Activated T-helper 9 cell treated with anti-CD3 and anti-CD28 coated beads, Interleukin-2, amount 50 U/mL, for 16 hours (primary cell): ENCODE results near the gene OPN1MW3.
"Not testable (repeated sequence)": the region's sequence is repeated elsewhere in the genome, so short reads cannot be mapped to it uniquely, and the experiment has no call there.

Source experiments
- DNase-seq: peaks from one replicate; pipeline ENCODE4 v3.0.0-alpha.2; 2020; ENCODE audit warnings: low read depth

OPN1MW3 gene

DNA sequence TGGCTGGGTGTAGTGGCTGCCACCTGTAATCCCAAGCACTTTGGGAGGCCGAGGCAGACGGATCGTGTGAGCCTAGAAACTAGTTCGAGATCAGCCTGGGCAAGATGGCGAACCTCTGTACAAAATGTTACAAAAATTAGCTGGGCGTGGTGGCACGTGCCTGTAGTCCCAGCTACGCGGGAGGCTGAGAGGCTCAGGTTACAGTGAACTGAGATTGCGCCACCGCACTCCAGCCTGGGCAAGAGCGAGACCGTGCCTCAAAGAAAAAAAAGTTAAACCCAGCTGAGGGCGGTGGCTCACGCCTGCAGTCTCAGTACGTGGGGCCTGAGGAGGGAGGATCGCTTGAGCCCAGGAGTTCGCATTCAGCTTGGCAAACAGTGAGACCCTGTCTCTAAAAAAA is 39.3 kb downstream of the OPN1MW3 start:
- DNase-seq: no peak

DNA sequence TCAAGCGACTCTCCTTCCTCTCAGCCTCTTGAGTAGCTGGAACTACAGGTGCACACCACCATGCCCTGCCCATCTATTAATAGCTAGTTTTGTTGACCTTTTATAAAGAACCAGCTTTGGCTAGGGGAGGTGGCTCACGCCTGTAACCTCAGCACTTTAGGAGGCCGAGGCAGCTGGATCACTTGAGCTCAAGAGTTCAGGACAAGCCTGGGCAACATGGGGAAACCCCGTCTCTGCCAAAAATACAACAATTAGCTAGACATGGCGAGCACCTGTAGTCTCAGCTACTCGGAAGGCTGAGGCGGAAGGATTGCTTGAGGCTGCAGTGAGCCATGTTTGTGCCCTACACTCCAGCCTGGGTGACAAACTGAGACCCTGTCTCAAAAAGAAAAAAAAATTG is 40.9 kb downstream of the OPN1MW3 start:
- no peak for DNase-seq

DNA sequence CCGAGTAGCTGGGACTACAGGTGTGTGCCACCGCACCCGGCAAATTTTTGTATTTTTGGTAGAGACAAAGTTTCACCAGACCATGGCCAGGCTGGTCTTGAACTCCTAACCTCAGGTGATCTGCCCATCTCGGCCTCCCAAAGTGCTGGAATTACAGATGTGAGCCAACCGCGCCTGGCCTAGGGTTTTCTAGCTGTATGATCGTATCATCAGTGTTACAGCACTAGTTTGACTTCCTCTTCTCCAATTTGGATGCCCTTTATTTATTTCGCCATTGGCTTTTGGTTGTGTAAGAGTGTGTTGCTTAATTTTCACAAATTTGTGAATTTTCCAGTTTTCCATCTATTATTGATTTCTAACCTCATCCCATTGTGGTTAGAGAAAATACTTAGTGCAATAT is 43.4 kb downstream of the OPN1MW3 start:
- DNase-seq: no peak

DNA sequence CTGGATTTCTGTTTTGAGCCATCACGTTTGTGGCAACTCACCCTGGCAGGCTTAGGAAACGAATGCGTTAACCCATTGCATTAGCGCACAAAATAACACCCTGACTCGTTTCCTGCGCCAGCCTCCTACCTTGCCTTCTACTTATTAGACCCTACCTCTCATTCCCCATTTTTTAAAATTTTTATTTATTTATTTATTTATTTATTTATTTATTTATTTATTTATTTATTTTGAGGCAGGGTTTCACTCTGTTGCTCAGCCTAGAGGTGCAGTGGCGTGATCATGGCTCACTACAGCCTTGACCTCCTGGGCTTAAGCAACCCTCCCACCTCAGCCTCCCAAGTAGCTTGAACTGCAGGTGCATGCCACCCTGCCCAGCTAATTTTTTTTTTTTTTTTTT is 45.6 kb downstream of the OPN1MW3 start:
- not testable (repeated sequence) for DNase-seq

DNA sequence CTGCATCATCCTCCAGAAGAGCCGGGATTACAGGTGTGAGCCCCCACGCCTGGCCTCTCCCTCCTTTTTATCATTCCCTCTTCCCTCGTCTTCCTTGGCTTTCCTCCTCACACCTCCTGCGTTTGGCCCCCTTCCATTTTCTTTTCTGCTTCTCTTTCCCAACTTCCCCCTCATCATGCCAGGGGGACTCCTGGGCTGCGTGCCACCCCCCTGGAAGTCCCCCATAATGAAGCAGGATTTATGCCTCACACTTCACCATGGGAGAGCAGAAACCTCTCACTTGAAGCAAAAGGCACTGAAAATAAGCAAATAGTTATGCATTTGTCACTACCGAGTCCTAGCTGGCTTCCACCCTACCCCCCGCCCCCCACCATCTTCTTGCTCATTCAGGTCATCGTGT is 46.1 kb downstream of the OPN1MW3 start:
- DNase-seq: no peak

DNA sequence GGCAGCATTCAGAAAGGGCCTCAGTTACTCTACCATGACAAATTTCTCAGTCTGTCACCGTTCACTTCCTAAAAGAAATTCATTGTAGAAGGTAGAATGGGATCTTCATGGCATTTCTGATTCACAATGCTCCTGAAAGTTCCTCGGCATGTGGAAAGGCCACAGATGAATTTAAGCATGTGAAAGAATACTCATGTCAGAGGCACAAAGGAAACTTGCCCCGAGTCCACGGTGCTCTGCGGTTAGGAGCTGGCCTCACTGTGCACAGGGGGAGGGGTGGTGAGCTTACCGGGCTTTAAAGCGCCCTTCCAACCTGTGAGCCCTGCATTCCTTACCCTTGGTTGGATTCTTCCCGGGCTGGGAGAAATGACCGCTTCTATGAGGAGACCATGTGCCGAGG is 47.5 kb downstream of the OPN1MW3 start:
- DNase-seq: no peak

DNA sequence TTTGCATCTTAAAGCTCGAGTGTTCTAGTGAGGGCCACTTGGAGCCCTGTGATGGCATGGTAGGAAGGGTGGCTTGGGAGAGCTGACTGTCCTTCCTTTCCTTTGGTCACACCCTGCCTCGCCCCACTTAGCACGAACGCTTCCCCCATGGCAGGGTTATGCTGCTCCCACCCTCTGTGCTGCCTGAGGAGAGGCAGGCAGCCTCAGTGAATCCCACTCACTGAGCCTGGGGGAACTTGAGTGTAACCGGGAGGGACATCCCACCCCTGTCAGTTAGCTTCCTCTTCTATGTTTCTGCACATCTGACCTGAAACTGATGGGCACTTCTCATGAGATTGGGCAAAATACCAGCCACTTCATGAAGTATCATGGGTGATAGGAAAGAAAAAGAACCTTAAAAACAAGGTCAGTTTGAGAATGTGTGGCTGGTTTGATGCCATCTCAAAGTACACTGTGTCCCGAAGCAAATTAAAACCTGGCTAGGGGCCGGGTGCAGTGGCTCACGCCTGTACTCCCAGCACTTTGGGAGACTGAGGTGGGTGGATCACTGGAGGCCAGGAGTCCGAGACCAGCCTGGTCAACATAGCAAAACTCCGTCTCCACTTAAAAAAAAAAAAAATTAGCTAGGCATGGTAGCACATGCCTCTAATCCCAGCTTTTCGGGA is 48.3 kb downstream of the OPN1MW3 start:
- no peak for DNase-seq

GRCh38 chrX:154307202-154307601 is 49.8 kb downstream of the OPN1MW3 start:
- no peak for DNase-seq

DNA sequence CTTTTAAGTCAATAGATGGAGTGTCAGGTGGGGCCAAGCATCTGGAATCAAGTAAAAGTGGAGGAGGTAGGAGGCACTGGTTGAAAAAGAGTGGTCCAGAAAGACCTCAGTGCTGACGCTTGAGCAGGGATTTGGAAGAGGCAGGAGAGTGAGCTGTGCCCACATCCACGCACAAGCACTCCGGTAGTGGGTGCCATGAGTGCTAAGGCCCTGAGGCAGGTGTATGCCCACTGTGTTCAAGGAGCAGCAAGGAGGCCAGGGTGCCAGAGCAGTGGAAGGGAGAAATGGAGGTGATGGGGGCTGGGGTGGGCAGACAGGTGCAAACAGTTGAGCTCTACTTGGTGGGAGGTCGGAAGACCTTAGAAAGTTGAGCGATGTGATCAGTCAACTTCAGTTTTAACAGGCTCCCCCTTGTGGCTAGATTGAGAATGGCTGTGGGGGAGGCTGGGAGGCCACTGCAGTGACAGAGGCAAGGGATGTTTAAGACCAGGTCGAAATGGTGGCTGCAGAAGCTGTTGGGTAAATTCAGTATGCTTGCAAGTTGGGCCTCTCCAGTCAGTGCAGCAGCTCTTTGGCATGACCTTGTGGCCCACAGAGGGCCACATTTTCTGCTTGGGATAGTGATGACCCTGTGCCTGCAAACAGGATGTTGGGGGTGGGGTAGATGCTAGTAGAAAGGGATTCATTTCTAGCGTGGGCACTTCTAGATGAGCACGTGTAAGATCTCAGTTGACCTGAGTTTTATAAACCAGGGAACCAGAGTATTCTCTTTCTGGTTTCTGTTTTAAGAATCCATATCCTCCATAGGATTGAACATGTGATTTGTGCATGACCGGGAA is 50.9 kb downstream of the OPN1MW3 start:
- DNase-seq: peak; percentile 64

DNA sequence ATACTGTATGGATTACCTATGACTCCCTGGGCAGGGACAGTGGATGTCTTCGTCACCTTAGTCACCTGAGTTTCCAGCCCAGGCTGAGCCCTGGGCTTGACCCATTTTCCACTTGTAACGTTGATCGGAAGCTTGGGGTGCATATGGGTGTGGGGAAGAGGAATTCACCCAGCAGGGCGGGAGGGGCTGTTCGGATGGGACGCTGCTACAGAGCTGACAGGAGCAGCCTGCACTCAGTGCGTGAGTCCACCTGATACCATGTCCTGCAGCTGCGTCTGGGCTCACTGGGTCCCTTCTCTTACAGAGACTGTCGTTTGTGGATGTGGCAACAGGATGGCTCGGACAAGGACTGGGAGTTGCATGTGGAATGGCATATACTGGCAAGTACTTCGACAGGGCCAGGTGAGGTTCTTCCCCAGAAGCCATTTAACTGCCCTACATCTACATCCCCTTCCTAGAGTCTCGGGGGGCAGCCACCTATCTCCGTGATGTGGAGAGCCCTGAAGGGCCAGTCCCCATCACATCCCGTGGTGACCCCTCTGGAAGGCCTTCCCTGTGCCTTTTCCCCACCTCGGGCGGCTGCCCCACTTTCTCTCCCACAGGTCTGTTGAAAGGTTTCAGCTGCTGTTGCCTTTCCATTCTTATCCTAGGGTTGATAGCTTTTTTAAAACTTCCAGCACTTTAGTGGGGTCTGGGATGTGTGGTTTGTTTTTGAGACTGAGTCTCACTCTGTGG is 51.8 kb downstream of the OPN1MW3 start:
- DNase-seq: no peak

- DNase-seq: no peak
Measured at GRCh38 chrX:154310616-154311536, 53.5 kb downstream of the OPN1MW3 start.

DNA sequence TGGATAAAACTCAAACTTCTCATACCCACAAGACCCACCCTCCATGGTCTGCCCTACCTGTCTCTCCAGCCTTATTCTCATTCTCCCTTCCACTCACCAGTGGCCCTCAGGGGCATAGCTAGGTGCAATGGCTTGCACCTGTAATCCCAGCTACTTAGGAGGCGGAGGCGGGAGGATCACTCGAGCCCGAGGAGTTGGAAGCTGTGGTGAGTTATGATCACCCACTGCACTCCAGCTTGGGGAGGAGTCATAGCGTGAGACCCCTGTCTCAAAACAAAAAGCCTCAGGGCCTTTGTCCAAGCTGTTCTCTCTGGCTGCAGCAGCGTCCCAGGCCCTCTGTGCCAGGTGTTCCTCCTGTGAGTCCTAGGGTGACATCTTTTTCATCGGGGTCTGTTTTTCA is 54.7 kb downstream of the OPN1MW3 start:
- DNase-seq: no peak

DNA sequence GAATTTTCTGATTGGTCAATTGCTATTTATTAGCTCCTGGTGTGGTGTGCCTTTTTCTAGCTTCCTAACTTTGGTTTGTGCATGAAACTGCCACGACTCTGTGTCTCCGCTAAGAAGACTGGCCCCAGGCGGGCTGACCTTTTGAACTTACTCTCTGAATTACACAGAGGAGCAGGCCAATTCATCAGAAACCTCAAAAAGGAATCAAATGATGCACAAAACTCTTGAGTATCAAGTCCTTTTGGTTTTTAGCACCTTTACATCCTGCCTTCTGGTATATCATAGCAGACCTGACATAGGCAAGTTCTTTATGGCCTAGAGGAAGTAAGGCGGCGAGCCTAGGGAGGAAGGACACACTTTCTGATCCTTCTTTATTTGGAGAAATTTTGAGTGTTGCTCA is 55.8 kb downstream of the OPN1MW3 start:
- DNase-seq: no peak

DNA sequence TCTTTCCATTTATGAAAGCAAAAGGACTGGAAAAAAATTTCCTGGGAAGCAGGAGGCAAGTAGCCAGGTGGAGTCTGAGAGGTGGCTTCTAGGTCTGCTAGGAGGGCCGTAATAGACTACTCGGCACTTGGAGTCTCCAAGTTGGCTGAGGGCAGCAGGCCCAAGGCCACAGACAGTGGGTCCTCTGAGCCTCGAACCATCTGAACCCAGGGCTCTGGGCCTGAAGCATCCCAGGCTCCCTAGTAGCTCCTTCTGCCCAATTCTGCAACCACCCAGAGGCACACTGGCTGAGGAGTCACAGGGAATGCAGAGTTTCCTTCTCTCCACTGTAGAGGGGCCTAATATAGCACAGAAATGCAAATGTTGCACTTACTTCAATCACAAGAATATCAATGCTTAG is 58.0 kb downstream of the OPN1MW3 start:
- DNase-seq: no peak

GRCh38 chrX:154317391-154317995 is 60.1 kb downstream of the OPN1MW3 start:
- no peak for DNase-seq

GRCh38 chrX:154320406-154320805 is 63.0 kb downstream of the OPN1MW3 start:
- no peak for DNase-seq
